GM12878 (cell line): ENCODE measurements around the gene CEP250. TPM values are rescaled to one million over a fixed set of nuclear protein-coding genes. Genes with fewer than 3 reads are reported as not detected.

Experiments used
- BACH1 ChIP-seq: fragments of 450-650 bp; IDR thresholded peaks from 2 replicates; pipeline ENCODE4 v1.6.1; 2017; ENCODE audit warnings: mild to moderate bottlenecking, borderline replicate concordance
- BCLAF1 ChIP-seq: fragments of 450-650 bp; IDR thresholded peaks from 2 replicates; pipeline ENCODE4 v1.6.1; 2017; ENCODE audit warnings: antibody characterized with exemption, mild to moderate bottlenecking, moderate library complexity
- BHLHE40 ChIP-seq, 2 experiments: fragments of 450-650 bp in 1 of 2; IDR thresholded peaks; 2 replicates each; pipeline ENCODE4 v1.6.1; 2011 to 2017; ENCODE audit warnings: low read depth in 2 of 2, borderline replicate concordance in 1 of 2, improper control_type of control experiment in 1 of 2, low read length in 1 of 2, mild to moderate bottlenecking in 1 of 2
- BRCA1 ChIP-seq: IDR thresholded peaks from 2 replicates; pipeline ENCODE4 v1.6.1; 2011; ENCODE audit warnings: low read depth, low read length, improper control_type of control experiment
- E2F8 ChIP-seq: fragments of 450-650 bp; IDR thresholded peaks from 2 replicates; pipeline ENCODE4 v1.6.1; 2018; ENCODE audit warnings: mild to moderate bottlenecking, low read depth, moderate library complexity; ENCODE audit not compliant: partially characterized antibody
- HSF1 ChIP-seq: fragments of 150-350 bp; IDR thresholded peaks from 2 replicates; pipeline ENCODE4 v1.6.1; 2014; ENCODE audit warnings: mild to moderate bottlenecking, low read depth, low read length
- MEF2B ChIP-seq: fragments of 450-650 bp; IDR thresholded peaks from 2 replicates; pipeline ENCODE4 v1.6.1; 2018; ENCODE audit warnings: mild to moderate bottlenecking, moderate library complexity; ENCODE audit not compliant: partially characterized antibody, poor library complexity, severe bottlenecking
- NR2C2 ChIP-seq: IDR thresholded peaks from 2 replicates; pipeline ENCODE4 v1.6.1; 2011; ENCODE audit warnings: borderline replicate concordance, low read depth; ENCODE audit not compliant: control insufficient read depth, insufficient read length
- SMARCA5 ChIP-seq: fragments of 450-650 bp; IDR thresholded peaks from 2 replicates; pipeline ENCODE4 v1.6.1; 2017; ENCODE audit warnings: mild to moderate bottlenecking
- SMC3 ChIP-seq: IDR thresholded peaks from 2 replicates; pipeline ENCODE4 v1.6.1; 2011; ENCODE audit warnings: low read length, improper control_type of control experiment, borderline replicate concordance
- ZBED1 ChIP-seq: IDR thresholded peaks from 2 replicates; pipeline ENCODE4 v1.6.1; 2016; ENCODE audit warnings: borderline replicate concordance
- ZBTB11 ChIP-seq: fragments of 450-650 bp; formaldehyde crosslinking; IDR thresholded peaks from 2 replicates; pipeline ENCODE4 v1.5.0; 2022; ENCODE audit warnings: mild to moderate bottlenecking, missing genetic modification characterization
- polyA plus RNA-seq, 11 experiments: library from polyadenylated mRNA; depleted of rRNA in 4 of 11; unstranded in 6 of 11; stranded (reverse) in 5 of 11; fragments of >200 nt; fragmentation: Nextera tagmentation in 4 of 11; fragmentation: Illumina TruSeq in 1 of 11; extraction: Ambion mirVana in 4 of 11; extraction: Trizol in 1 of 11; gene quantifications; 1 replicate in 1 of 11; 2 replicates in 10 of 11; pipeline versions ENCODE4 v1.2.1 to v1.2.3, GENCODE V29; 2011 to 2016; ENCODE audit warnings: inconsistent platforms in 2 of 11, missing spikeins in 2 of 11, low read depth in 1 of 11
- total RNA-seq, 4 experiments: library from RNA; depleted of rRNA in 3 of 4; stranded (reverse); fragments of >200 nt in 3 of 4; fragmentation: Illumina TruSeq in 1 of 4; extraction: Trizol in 1 of 4; gene quantifications; 2 replicates each; pipeline versions ENCODE4 v1.2.1 to v1.2.3, GENCODE V29; 2013 to 2021
- TF ChIP-seq, protein P1 (sequence below): IDR thresholded peaks from 2 replicates; pipeline ENCODE4 v1.6.1; 2012; ENCODE audit warnings: low read depth, low read length, improper control_type of control experiment

CEP250 gene
- total and polyA plus RNA-seq, 10 of the 15 experiments (the other 5 are each of a cell fraction or from before 2014, with no cell fraction given) = 2.4 to 41.6 (median 25.7) TPM

- TF ChIP-seq E2F8 (no peak), ZBTB11 (CRISPR knock-in tag) (peak; percentile 61; the same call in 1 of the 2 replicates), HSF1 (no peak), NR2C2 (no peak), BACH1 (0 out of 2 replicates have a peak, but pooled peaks have one; percentile 31), SMC3 (no peak), SMARCA5 (no peak), BHLHE40 (IDR thresholded peaks at IDR 0.05; ENCODE audit: borderline replicate concordance in 1 of 2, low read depth in 2 of 2, low read length in 1 of 2) (no peak), BRCA1 (no peak), ZBED1 (no peak), BCLAF1 (no peak), MEF2B (no peak)
- TF ChIP-seq, protein P1, sequence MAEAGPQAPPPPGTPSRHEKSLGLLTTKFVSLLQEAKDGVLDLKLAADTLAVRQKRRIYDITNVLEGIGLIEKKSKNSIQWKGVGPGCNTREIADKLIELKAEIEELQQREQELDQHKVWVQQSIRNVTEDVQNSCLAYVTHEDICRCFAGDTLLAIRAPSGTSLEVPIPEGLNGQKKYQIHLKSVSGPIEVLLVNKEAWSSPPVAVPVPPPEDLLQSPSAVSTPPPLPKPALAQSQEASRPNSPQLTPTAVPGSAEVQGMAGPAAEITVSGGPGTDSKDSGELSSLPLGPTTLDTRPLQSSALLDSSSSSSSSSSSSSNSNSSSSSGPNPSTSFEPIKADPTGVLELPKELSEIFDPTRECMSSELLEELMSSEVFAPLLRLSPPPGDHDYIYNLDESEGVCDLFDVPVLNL = no peak
Measured at GRCh38 chr20:35541783-35542662, 86.6 kb downstream of the CEP250 start, which contains the start of gene ERGIC3 (continued).
